RCC 7860 (cell line): ENCODE data around the gene POLE.
A peak's percentile ranks its signal among the peaks of the same experiment; 100 is the strongest.

ENCODE experiments used
- DNase-seq: peaks from one replicate; pipeline ENCODE4 v3.0.0-alpha.2; 2015; ENCODE audit warnings: low spot score
- FAIRE-seq: peaks from 2 replicates; lab custom pipeline; 2012; peaks lifted over from hg19 to GRCh38; lab: Jason Lieb, UNC

POLE gene

DNA sequence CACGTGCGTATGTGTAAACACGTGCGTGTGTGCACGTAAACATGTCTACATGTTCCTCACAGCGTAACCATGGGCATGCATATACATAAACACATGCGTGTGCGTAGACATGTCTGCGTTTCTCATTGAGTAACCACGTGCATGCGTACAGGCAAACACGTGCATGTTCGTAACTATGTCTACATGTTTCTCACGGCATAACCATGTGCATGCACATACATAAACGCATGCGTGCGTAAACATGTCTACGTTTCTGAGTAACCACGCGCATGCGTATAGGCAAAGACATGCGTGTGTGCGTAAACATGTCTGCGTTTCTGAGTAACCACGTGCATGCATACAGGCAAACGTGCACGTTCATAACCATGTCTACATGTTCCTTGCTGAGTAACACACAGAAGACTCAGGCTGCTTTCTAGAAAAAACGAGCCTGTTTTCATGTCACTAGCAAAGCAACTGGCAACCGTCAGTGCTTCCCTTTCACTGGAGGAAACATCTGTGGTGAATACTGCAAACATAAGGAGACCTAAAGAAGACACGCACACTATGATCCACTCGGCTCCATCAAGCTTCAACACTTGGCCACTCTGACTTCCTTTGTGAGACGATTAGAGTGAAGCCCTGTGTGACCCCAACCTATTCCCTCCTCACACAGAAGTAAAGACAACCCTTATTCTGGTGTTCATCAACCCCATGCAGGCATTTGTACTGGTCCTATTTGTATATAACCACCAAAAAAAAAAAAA is 28.8 kb downstream of the POLE start:
- DNase-seq: no peak
- no peak for FAIRE-seq

DNA sequence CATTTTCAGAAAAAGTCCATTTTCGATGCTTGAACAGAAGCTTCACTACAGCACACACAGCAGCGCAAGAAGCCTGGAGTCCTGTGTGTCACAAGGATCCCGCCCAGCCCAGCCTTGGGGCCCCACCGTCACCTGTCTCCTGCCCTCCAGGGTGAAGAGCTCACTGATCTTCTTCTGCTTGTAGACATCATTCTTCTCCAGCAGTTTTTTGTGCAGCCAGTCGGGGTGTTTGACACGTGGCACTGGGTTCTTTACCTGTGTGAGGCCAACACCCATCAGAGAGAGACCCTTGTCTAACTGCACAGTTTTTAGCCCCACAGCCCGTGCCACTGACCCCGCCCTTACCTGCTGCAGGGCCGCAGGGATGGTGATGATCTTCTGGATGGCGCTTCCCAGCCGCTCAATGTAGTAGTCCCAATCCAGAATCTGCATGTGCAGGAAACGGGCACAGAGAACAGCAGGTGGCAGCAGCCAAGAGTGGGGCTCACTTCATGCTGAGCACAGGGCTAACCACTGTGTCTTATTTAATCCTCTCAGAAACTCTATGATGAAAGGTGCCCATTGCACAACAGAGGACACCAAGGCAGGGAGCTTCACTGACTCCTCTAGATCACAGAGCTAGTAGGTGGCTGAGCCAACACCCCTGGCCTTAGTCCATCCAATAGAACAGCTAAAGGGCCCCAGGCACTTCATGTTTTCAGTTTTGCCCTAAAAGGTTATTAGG is 30.0 kb downstream of the POLE start:
- FAIRE-seq: no peak
- DNase-seq: no peak

DNA sequence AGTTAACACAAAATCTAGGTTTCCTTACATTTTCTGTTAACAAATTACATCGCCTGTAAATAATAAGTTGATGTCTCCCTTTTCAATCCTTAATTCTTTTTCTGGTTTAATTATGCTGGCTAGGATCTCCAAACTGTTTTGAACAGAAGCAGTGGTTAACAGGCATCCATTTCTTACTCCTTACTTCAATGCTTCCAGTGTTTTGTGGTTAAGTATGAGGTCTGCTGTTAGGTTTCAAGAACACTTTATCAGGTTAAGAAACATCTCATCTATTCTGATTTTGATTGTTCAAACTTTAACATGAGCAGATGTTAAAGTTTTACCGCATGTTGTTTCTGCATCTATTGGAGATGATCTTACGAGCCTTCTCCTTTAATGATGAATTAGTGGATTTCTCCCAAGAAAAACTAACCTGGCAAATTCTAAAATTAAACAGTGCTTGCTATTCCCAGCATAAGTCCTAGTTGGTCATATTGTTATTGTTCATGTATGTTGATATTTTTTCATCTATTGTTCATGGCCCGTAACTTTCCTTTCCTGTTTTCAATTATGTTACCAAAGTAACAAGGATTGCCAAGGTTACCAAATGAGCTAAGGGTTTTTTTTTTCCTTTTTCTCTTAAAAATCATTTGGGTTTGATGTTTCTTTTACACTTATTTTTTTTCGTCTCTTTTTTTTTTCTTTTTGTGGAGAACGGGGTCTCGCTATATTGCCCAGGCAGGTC is 33.4 kb downstream of the POLE start:
- FAIRE-seq: no peak
- no peak for DNase-seq

DNA sequence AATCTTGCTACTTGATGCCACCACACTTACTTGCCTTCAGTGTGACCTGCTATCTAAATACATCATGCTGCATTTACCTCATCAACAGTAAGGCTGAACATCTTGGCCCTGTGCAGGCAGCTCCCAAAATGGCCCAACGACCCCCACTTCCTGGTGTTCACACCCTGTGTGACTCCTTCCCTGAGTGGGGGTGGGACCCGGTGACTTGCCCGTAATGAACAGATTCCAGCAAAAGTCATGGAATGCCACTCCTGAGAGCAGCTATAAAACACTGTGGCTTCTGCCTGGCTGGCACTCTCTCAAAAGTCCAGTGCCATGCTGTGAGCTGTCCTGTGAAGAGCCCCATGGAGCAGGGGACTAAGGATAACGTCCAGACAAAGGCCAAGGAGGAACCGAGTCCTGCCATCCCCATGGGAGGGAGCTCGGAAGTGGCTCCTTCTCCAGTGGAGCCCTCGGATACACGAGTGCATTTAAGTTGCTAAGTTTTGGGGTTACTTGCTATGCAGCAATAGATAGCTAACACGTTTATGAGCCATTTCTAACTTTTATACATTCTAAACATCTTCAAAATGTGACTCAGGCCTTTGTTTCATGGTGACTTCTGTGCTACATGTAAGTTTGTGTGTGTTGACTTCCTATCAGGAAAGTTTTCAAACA is 35.6 kb downstream of the POLE start:
- FAIRE-seq (no peak), DNase-seq (no peak)

DNA sequence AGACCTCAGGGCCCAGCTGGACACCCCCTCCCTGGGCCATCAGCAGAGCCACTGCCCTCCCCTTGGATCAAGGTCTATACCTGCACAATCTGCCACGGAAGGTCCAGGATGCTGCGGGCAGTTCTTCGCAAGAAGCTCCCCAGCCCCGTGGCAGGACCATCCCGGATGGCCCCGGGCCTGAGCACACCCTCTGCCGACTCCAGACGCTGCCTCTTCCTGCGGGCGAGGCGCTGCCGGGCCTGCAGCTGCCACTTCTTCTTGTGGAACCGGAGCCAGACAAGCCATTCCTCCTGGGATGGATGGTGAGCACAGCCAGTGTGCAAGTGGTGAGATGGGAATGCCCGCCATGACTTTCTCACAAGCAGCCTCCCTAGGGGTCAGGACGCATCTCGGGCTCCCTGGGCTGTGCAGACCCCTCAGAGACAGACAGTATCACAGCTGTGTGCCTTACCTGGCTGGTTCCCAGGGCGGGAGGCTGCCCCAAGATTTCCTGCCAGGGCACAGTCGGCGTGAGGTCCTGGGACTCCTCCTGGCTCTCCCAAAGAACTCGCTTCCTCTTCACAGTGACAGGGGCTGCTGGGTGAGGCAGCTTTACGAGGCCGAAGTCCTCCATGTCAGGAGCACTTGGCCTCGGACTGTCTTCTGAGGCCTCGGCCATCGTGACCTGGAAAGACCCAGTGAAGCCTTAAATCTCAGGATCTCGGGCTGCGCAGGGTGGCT is 37.8 kb downstream of the POLE start:
- FAIRE-seq (no peak), DNase-seq (no peak)

DNA sequence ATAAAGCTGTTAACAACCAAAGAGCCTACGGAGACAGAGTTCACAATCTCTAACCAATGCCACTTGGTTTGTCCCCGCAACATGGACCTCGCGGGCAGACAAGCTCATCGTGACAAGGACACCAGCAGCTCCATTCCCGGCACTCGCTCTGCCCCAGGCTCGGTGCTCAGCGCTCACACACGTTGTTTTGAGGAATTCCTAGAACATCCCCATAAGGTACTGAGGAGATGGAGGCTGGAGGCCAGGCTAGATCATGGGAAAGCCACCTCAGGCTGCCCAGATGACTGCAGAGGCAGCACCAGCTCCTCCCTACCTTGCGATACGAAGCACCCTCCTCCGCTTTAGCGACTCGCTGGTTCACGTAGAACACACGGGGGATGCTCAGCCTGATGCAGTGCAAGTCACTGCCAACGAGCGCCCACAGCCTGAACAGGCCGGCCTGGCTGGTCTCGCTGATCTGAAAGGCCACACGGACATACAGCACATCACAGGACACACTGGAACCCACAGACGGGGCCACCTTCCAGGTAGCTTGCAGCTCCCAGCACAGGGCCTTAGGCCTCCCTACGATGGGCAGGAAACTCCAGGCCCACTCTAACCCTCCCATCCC is 38.4 kb downstream of the POLE start:
- DNase-seq: no peak
- FAIRE-seq: no peak

DNA sequence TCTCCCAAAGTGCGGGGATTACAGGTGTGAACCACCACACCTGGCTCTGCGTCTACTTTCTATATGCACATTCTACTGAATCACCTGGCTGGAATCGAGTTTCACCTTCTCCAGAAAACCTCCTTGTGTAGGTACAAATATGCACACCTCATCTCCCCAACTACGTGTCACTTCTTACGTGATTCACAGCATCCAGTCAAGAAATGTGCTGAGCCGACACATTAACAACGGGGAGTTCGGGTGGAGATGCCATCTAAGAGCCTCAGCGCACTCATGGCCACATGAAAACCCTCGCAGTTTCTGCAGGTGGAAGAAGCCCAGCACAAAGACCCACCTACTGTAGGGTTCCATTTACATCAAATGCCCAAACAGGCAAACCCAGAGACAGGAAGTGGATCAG is 39.3 kb downstream of the POLE start:
- FAIRE-seq: no peak

DNA sequence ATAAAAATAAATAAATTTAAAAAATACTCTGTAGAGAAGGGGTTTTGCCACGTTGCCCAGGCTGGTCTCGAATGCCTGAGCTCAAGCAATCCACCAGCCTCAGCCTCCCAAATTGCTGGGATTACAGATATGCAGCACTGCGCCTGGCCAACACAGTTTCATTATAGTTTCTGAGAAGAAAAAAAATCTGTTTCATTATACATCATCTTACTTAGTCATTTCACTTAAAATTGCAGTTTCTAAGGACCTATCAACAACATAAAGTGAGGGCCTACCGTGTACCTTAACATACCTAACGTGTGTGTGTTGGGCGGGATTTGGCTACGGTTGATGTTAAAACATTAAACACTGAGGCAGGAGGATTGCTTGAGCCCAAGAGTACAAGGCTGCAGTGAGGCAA is 40.3 kb downstream of the POLE start:
- no peak for DNase-seq
- FAIRE-seq: no peak

More for the DNA sequence above, 39.3 kb downstream of the POLE start:
- DNase-seq: no peak

DNA sequence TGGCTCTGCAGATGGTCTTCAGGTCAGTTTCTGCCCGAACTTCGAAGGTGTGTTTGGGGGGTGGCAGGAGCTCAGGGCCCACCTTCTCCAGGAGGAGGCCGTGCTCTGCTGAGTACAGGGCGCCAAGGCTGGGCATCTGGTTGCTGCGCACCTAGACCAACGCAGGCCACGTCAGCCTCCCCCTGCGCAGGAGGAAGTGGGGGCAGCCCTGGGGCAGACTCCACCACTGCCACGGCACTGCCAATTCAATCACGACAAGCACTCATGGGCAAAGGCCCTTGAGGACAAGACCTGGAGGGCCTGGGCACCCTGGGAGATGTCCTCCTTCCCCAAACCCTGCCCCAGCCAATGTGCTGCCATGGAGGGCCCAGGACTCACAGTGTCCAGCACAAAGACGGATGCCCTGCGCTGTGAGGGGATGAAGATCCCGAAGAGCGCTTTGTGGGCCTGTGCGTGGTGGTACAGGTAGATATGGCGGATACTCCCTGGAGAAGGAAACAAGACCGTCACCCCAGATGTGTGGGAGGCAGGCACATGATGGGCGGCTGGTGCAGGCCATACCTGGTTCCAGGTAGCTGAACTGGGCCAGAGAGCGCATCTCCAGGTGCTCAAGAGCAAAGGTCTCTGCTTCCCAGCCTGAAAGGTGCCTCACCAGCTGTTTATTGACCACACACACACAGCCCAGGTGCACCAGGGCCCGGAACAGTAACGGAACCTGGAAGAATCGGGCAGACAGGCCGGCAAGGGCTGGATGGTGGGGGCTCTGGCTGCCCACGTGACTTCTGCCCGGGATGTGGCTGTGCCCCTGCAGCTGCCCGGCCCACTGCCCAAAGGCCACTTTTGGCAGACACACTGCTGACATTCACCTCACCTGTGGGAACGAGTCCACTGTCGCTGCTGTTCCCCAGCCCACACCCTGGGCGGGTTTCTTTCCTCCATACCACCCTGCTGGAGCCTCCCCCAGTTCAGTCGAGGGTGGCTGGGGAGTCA is 44.0 kb downstream of the POLE start:
- no peak for DNase-seq
- no peak for FAIRE-seq

DNA sequence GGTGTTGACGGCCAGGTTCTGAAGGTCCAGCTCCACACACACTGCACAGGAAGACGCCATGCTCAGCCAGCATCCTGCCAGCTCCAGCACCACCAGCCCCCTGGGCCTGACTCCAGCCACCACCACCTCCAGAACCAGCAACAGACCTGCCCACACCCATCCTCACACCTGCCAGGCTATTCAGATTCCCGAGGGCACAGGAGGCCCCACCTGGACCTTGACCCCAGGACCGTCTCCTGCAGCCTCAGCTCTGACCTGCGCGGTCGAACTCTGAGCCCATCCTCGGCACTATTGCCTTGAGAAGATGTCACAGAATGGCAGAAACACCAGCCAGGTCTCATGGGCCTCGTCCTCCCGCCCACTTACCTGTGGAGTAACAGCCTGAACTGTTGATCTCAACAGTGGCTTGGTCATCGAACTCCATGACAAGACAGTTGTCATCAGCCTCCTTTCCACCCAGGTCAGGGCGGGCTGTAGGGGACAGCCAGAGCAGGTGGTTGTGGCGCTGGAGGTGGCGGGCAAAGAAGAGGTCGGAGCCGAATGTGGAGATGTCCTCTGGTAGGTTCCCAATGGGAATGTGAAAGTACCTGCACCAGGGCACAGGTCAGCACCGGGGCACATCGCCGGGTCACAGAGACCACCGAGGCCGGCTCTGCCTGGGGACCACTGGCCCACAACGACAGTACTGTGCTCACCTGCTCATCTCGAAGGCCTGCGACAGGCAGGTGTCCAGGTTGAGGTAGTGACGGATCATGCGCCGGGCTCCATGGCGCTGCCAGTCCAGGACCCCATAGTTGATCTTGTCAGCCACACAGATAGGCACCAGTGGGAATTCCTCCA is 45.1 kb downstream of the POLE start:
- FAIRE-seq (no peak), DNase-seq (no peak)

DNA sequence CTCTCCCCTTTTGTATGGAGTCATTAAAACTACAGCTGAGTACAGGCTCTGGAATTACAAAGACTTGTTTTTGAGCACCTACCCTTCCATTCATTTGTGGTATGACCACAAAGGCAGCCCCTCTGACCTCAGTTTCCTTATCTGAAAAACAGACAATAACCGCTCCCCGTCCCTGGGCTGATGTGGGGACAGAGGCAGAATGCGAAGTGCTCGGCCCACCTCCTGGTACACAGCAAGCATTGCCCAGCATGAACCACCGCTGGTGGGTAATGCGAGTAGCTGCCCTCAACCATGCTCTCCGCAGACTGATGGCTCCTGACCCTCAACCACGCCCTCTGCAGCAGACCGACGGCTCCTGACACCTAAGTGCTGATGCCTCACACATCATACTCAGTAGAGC is 46.2 kb downstream of the POLE start:
- FAIRE-seq: no peak
- no peak for DNase-seq

DNA sequence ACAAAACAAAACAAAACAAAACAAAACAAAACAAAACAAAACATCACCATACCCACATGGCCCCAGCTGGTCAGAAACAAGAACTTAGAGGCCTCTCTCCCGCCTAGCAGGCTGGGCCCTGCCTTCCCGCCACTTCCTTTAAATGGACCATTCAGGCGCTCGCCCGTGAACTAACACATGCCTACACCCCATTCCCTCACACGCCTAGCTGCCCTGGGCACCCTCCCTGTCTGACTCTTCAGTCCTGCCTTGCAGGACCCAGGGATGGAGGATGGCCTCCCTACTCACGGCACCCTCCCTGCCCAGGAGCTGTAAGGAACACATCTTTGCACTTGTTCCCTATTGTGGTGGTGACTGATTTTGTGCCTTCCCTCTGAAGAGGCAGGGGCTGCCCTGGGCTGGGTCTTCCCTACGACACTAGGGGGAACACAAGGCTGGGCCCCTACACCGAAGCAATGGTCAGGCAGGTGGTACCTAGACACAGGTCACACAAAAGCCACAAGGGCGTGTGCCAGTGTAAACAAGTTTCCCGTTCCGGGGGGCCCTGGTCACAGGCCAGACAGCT is 47.1 kb downstream of the POLE start:
- no peak for FAIRE-seq
- DNase-seq: no peak

DNA sequence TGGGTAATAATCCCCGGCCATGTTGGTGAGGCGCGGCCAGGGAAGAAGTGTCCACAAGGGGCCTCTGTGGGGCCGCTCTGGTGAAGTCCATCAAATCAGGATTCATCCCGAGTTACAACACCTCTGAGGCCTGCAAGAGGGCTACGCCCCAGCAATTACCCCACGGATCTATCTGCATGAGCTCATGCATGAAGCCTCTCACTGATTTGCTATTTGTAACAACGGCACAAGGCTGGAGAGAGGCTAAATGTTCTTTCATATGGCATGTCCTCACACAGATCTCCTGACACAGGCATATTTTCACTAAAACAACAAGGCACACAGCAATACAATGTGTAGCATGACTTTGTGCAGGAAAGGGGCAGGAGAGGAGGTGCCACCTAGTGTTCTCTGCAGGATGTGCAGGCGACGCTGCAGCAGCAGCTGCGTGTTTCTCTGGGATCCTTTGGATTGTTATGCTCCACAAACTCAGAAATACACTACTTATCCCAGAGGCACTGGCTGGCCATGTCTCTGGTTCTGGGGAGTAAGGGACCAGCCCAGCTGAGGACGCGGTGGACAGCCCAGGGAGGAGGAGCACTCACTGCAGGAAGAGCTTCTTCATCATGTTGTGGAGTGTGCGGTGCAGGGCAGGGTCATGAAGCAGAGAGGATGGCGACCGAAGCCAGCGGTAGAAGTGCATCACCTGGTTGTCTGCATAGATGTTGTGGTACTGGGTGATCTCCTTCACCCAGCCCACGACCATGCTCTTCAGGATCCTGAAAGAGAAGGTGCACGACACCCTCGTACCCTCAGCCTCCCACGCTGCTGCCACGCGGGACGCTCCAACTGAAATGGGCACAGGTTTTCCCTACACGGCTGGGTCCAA is 48.4 kb downstream of the POLE start:
- peak; percentile 7 for DNase-seq

DNA sequence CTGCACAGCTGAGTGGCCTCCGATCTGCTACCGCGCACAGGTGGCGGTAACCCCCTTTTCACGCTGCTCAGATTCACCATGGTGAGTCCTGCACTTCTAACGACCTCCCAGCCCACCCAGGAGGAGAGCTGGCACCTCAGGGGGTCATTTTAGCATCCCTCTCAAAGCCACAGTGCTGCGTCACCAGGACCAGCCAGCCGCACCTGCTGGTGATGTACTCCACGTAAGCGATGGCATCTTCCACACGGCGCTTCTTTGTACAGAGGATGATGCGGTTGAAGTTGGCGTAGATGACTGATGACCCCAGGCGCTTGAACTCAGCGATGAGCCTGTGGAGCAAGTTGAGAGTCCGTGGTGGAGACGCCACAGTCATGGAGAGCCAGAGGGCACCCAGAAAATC is 49.3 kb downstream of the POLE start:
- DNase-seq (no peak), FAIRE-seq (no peak)

More for the DNA sequence above, 48.4 kb downstream of the POLE start:
- no peak for FAIRE-seq

DNA sequence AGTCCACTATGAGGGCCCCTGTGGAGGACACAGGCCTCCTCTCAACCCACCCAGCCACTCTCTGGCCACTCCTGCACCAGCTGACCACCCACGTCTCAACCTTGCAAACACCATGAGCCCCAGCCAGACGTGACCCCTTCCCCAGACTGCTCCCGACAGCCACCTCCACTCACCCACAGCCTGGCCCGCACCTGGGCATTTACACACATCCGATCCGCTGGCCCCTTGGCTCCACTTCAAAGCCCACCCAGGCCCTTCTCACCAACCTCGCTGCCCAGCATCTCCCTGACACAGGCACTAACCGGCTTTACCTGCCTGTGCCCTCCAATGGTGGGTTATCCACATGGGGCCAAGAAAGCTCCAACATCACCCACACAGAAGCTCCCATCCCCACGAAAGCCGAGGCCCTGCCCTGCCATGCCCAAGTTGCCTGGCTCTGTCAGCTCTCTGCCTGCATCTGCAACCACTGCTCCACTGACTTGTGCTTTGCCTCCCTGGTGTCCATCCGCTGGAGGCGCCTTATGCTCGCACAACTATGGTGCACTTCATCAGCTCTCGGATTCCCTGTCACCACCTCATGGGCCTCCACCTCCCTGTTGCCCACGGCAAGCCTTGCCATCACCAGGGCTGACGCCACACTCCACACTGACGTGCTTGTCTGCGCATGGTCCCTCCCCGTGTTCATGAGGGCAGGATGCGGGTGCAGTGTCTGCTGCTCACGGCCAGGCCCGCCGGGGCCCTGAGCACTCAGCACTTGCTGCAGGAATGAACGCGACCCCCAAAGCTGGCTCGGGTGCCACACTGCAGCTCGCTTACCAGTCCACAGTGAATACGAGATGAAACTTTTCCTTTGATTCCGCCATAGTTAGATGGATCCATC is 51.8 kb downstream of the POLE start:
- no peak for DNase-seq
- no peak for FAIRE-seq

DNA sequence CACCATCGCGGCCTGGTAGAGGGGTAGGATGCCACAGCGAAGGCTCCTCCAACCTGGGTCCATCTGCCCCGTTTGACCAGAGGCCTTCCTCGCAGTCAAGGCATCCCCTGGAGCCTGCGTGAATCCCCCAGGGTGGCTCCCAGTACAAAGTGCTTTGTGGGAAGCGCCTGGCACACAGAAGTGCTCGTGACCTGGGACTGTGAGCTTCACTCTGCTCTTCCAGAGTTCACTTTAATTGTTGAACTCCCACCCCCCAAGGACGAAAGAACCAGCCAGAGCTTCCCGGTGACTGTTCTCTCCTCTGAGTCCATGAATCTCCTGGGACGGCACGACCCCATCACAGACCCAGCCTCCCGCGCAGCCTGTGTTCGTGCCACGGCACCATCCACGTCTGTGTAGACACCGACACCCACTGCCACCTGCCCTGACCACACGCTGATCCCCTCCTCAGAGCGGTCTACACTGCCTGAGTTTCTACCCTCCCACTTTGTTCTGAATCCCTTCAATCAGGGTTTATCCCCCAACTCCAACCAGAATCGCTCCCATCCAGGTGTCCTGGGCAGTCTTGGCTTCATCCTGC is 52.6 kb downstream of the POLE start:
- DNase-seq: no peak
- FAIRE-seq: no peak
